HepG2 (cell line): ENCODE results near the gene PRPF38A. TPM values are rescaled to one million over a fixed set of nuclear protein-coding genes. Genes with fewer than 3 reads are reported as not detected.

Source experiments
- ATAC-seq: fragments of 200-7000 bp; cut with Tn5 transposase; 3 replicates; pipeline ENCODE4 v1.9.1; 2020; ENCODE audit warnings: mild to moderate bottlenecking, moderate library complexity
- BruUV-seq: library from RNA; stranded (reverse); fragments of 400-500 nt; replicated peaks from 2 replicates; lab custom pipeline; 2021; lab: Mats Ljungman, UMichigan
- CTCF ChIA-PET: fragments of 300-600 bp; formaldehyde crosslinking; extraction: SDS; loops from one replicate; lab custom pipeline; 2021; ENCODE audit warnings: low total read pairs, inconsistent platforms, low intra/inter-chr PET ratio; lab: Yijun Ruan, JAX
- POLR2A ChIA-PET: fragments of 350-600 bp; sonication (Branson Sonifier 250); formaldehyde crosslinking; loops from one replicate; lab custom pipeline; 2020; ENCODE audit warnings: antibody characterized with exemption, inconsistent platforms; lab: Yijun Ruan, JAX
- DNase-seq: peaks from one replicate; pipeline ENCODE4 v3.0.0-alpha.2; 2015; ENCODE audit warnings: low spot score
- FAIRE-seq: peaks from 3 replicates; lab custom pipeline; 2011; peaks lifted over from hg19 to GRCh38; lab: Jason Lieb, UNC
- H2AFZ ChIP-seq: one replicate; pipeline ENCODE4 v1.6.1; 2011; ENCODE audit warnings: low read length, inconsistent platforms
- H3K27ac ChIP-seq: fragments of 300-600 bp; 3 replicates; pipeline ENCODE4 v1.8.0; 2011; ENCODE audit warnings: mixed run types, mild to moderate bottlenecking, mixed read lengths, low read length, inconsistent platforms; ENCODE audit not compliant: insufficient read depth; ENCODE audit errors: extremely low read length
- H3K27me3 ChIP-seq, 2 experiments: fragments of 200-600 bp in 1 of 2; 2 replicates in 1 of 2; 3 replicates in 1 of 2; pipeline versions ENCODE4 v1.6.0 to v1.8.0; 2011; ENCODE audit warnings: low read length in 2 of 2, mild to moderate bottlenecking in 2 of 2, moderate library complexity in 2 of 2, inconsistent platforms in 1 of 2; ENCODE audit not compliant: insufficient read depth in 2 of 2, control insufficient read depth in 1 of 2
- H3K36me3 ChIP-seq, 2 experiments: fragments of 200-600 bp in 1 of 2; replicated peaks in 1 of 2; 2 replicates in 1 of 2; 3 replicates in 1 of 2; pipeline versions ENCODE4 v1.5.1 to v1.8.0; 2011; ENCODE audit warnings: low read length in 2 of 2, inconsistent platforms in 1 of 2; ENCODE audit not compliant: insufficient read depth in 2 of 2, control insufficient read depth in 1 of 2
- H3K4me1 ChIP-seq: 2 replicates; pipeline ENCODE4 v1.5.1; 2012; ENCODE audit warnings: low read length, inconsistent platforms; ENCODE audit not compliant: insufficient read depth
- H3K4me2 ChIP-seq: 2 replicates; pipeline ENCODE4 v1.6.0; 2011; ENCODE audit warnings: low read depth, low read length, inconsistent platforms
- H3K4me3 ChIP-seq, 3 experiments: fragments of 200-600 bp in 1 of 3; sonication (generic), shearing (Covaris generic) in 1 of 3; replicated peaks in 1 of 3; 2 replicates each; pipeline ENCODE4 v1.5.1; 2011 to 2016; ENCODE audit warnings: low read length in 3 of 3, inconsistent platforms in 2 of 3, low read depth in 2 of 3, mild to moderate bottlenecking in 2 of 3, control low read depth in 1 of 3, mixed read lengths in 1 of 3; ENCODE audit not compliant: insufficient read depth in 1 of 3
- H3K79me2 ChIP-seq: one replicate; pipeline ENCODE4 v1.6.1; 2011; ENCODE audit warnings: low read length, inconsistent platforms; ENCODE audit not compliant: insufficient read depth
- H3K9ac ChIP-seq: 2 replicates; pipeline ENCODE4 v1.6.0; 2011; ENCODE audit warnings: mild to moderate bottlenecking, low read depth, low read length, inconsistent platforms; ENCODE audit not compliant: insufficient read depth
- H3K9me3 ChIP-seq: 2 replicates; pipeline ENCODE4 v1.5.1; 2012; ENCODE audit warnings: mild to moderate bottlenecking, low read length
- H4K20me1 ChIP-seq: 2 replicates; pipeline ENCODE4 v1.6.0; 2011; ENCODE audit warnings: inconsistent platforms, mild to moderate bottlenecking, low read length, moderate library complexity; ENCODE audit not compliant: insufficient read depth
- E2F5 ChIP-seq: sonication (generic); formaldehyde crosslinking; conservative IDR thresholded peaks from 2 replicates; pipeline ENCODE4 v1.4.0; 2020; ENCODE audit warnings: missing genetic modification reagents
- WGBS: methylation state at CpG from one replicate; pipeline ENCODE4 v1.1.6; 2017; ENCODE audit warnings: low lambda C conversion rate; 5-methylcytosine and 5-hydroxymethylcytosine counted together
- in situ Hi-C: cut with HindIII; loops from 2 replicates; pipeline ENCODE4 v1.10.0; 2017; ENCODE audit warnings: low pct_unique_long_range_greater_than_20kb; ENCODE audit not compliant: extremely low pct_ligation_motif_present
- intact Hi-C: fragments of 100-400 bp; cut with micrococcal nuclease; formaldehyde crosslinking; loops from one replicate; pipeline ENCODE4 v1.10.0; 2022; ENCODE audit not compliant: unreplicated experiment
- polyA plus RNA-seq, 8 experiments: library from polyadenylated mRNA; depleted of rRNA in 3 of 8; stranded (reverse) in 7 of 8; unstranded in 1 of 8; fragments of >200 nt; fragmentation: Illumina TruSeq in 4 of 8; extraction: Trizol in 4 of 8; gene quantifications; 2 replicates each; pipeline versions ENCODE4 v1.2.1 to v1.2.3, GENCODE V29; 2011 to 2016; ENCODE audit warnings: low read depth in 4 of 8, missing spikeins in 1 of 8, mixed read lengths in 1 of 8; ENCODE audit not compliant: insufficient read depth in 1 of 8
- total RNA-seq, 5 experiments: library from RNA; depleted of rRNA; stranded (reverse); fragments of >200 nt; fragmentation: Illumina TruSeq; extraction: Trizol; gene quantifications; 2 replicates each; pipeline ENCODE4 v1.2.3, GENCODE V29; 2016; ENCODE audit warnings: low read depth in 1 of 5
- TF ChIP-seq, protein P1 (sequence below): IDR thresholded peaks from 2 replicates; pipeline ENCODE4 v1.6.1; 2018; ENCODE audit warnings: missing genetic modification reagents
- TF ChIP-seq, protein P2 (sequence below): sonication (generic); formaldehyde crosslinking; IDR thresholded peaks from 2 replicates; pipeline ENCODE4 v1.8.1; 2023; ENCODE audit warnings: mild to moderate bottlenecking, missing genetic modification reagents

PRPF38A gene
- total and polyA plus RNA-seq, 2 of the 13 experiments (the other 11 are each of a cell fraction or from before 2014, with no cell fraction given) = 18.3 to 45.5 TPM

DNA sequence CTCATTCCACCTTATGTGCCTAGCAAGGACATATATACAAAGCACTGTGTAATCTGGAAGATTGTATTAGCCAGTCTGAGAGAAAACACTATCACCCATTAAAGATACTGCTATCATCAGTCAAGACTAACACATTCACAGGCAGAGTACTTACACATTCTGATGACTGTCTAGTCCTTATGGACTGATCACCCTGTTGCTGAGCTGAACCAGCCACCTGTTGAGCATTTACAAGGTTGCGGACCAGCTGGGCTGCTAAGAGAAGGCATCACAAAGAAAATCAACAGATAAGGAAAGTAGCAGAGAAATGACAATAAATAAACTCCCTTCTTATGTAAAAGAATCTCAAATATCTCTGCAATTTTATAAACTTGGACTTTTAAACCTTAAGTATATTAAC lies 30.8 kb downstream of the PRPF38A start:
- no peak for ATAC-seq
- 100% methylated on average over 1 of the region's 1 CpG for whole genome bisulfite sequencing

More for the DNA sequence above, 30.8 kb downstream of the PRPF38A start:
- Histone ChIP-seq H3K36me3 (peaks cover 16 to 52% of the 10 kb centered on the region in 2 experiments), H3K79me2 (no peaks in the 10 kb centered on the region), H2AFZ (no peak overlapping the region), H3K4me2 (no peak overlapping the region), H4K20me1 (no peaks in the 10 kb centered on the region), H3K4me3 (no peak overlapping the region), H3K27ac (no peak overlapping the region), H3K27me3 (no peaks in the 10 kb centered on the region), H3K9ac (no peak overlapping the region), H3K9me3 (no peaks in the 10 kb centered on the region), H3K4me1 (no peaks in the 10 kb centered on the region)
- intact Hi-C loops (no loop called here), in situ Hi-C loops (no loop called here)
- no peak for FAIRE-seq
- BruUV-seq = no TSS peak
- TF ChIP-seq, protein P1, sequence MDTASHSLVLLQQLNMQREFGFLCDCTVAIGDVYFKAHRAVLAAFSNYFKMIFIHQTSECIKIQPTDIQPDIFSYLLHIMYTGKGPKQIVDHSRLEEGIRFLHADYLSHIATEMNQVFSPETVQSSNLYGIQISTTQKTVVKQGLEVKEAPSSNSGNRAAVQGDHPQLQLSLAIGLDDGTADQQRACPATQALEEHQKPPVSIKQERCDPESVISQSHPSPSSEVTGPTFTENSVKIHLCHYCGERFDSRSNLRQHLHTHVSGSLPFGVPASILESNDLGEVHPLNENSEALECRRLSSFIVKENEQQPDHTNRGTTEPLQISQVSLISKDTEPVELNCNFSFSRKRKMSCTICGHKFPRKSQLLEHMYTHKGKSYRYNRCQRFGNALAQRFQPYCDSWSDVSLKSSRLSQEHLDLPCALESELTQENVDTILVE (CRISPR knock-in tag) = no peak
- TF ChIP-seq, protein P2, sequence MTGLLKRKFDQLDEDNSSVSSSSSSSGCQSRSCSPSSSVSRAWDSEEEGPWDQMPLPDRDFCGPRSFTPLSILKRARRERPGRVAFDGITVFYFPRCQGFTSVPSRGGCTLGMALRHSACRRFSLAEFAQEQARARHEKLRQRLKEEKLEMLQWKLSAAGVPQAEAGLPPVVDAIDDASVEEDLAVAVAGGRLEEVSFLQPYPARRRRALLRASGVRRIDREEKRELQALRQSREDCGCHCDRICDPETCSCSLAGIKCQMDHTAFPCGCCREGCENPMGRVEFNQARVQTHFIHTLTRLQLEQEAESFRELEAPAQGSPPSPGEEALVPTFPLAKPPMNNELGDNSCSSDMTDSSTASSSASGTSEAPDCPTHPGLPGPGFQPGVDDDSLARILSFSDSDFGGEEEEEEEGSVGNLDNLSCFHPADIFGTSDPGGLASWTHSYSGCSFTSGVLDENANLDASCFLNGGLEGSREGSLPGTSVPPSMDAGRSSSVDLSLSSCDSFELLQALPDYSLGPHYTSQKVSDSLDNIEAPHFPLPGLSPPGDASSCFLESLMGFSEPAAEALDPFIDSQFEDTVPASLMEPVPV (CRISPR knock-in tag) = no peak
- TF ChIP-seq E2F5 = no peak
- DNase-seq = no peak
- ChIA-PET POLR2A (no interaction called here), CTCF (no interaction called here)
